A673 (cell line): ENCODE measurements around the gene TMEM81.

Source experiments
- EZH2 ChIP-seq: fragments of 200-600 bp; sonication (generic); IDR thresholded peaks from 2 replicates; pipeline ENCODE4 v1.6.1; 2017; ENCODE audit warnings: borderline replicate concordance, low read depth, mild to moderate bottlenecking, mixed read lengths, antibody characterized with exemption, low read length; ENCODE audit not compliant: poor library complexity, severe bottlenecking
- TF ChIP-seq, protein P1 (sequence below): fragments of 300-800, 200-600 bp; sonication (generic); conservative IDR thresholded peaks from 2 replicates; pipeline ENCODE4 v1.5.1; 2017; ENCODE audit warnings: low read depth, mild to moderate bottlenecking, antibody characterized with exemption, low read length, moderate library complexity, mixed read lengths

GRCh38 chr1:205109711-205110110 lies 25.5 kb upstream of the TMEM81 start:
- TF ChIP-seq, protein P1, sequence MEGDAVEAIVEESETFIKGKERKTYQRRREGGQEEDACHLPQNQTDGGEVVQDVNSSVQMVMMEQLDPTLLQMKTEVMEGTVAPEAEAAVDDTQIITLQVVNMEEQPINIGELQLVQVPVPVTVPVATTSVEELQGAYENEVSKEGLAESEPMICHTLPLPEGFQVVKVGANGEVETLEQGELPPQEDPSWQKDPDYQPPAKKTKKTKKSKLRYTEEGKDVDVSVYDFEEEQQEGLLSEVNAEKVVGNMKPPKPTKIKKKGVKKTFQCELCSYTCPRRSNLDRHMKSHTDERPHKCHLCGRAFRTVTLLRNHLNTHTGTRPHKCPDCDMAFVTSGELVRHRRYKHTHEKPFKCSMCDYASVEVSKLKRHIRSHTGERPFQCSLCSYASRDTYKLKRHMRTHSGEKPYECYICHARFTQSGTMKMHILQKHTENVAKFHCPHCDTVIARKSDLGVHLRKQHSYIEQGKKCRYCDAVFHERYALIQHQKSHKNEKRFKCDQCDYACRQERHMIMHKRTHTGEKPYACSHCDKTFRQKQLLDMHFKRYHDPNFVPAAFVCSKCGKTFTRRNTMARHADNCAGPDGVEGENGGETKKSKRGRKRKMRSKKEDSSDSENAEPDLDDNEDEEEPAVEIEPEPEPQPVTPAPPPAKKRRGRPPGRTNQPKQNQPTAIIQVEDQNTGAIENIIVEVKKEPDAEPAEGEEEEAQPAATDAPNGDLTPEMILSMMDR = no peak
- no peak for TF ChIP-seq EZH2
